H1 (cell line): ENCODE measurements around the gene USB1. TPM values are rescaled to one million over a fixed set of nuclear protein-coding genes. Genes with fewer than 3 reads are reported as not detected.

Experiments used
- CTCF ChIA-PET: fragments of 300-600 bp; sonication (Branson Sonifier 250); formaldehyde crosslinking; loops from one replicate; lab custom pipeline; 2021; ENCODE audit not compliant: partially characterized antibody; lab: Charles Lee
- POLR2A ChIA-PET: fragments of 300-600 bp; sonication (Branson Sonifier 250); formaldehyde crosslinking; loops from one replicate; lab custom pipeline; 2021; ENCODE audit warnings: inconsistent platforms; ENCODE audit not compliant: partially characterized antibody; lab: Charles Lee
- DNase-seq, 2 experiments: peaks; one replicate each; pipeline versions ENCODE4 v3.0.0 to v3.0.0-alpha.2; 2010 to 2022; ENCODE audit warnings: low spot score in 2 of 2, low read depth in 1 of 2, mixed read lengths in 1 of 2
- FAIRE-seq: peaks from 2 replicates; lab custom pipeline; 2011; peaks lifted over from hg19 to GRCh38; lab: Jason Lieb, UNC
- H2AFZ ChIP-seq: 2 replicates; pipeline ENCODE4 v1.8.1; 2012; ENCODE audit warnings: low read length, inconsistent platforms
- H2AK5ac ChIP-seq: 2 replicates; pipeline ENCODE4 v1.6.1; 2013; ENCODE audit warnings: low read depth, low read length
- H2BK120ac ChIP-seq: replicated peaks from 2 replicates; pipeline ENCODE3; 2013; ENCODE audit warnings: low read depth, low read length, inconsistent platforms
- H2BK12ac ChIP-seq: 2 replicates; pipeline ENCODE4 v1.6.1; 2013; ENCODE audit warnings: low read depth, low read length
- H2BK15ac ChIP-seq: 2 replicates; pipeline ENCODE4 v1.6.1; 2013; ENCODE audit warnings: low read length
- H2BK20ac ChIP-seq: 2 replicates; pipeline ENCODE4 v1.6.1; 2013; ENCODE audit warnings: low read length
- H2BK5ac ChIP-seq: 2 replicates; pipeline ENCODE4 v1.6.1; 2013; ENCODE audit warnings: low read depth, low read length
- H3K14ac ChIP-seq: 2 replicates; pipeline ENCODE4 v1.6.1; 2013; ENCODE audit warnings: inconsistent platforms; ENCODE audit not compliant: insufficient read length
- H3K18ac ChIP-seq: 2 replicates; pipeline ENCODE4 v1.6.1; 2013; ENCODE audit warnings: low read length; ENCODE audit errors: extremely low read depth
- H3K23ac ChIP-seq: 2 replicates; pipeline ENCODE4 v1.6.1; 2013; ENCODE audit warnings: inconsistent platforms; ENCODE audit not compliant: insufficient read length
- H3K23me2 ChIP-seq: 2 replicates; pipeline ENCODE4 v1.6.1; 2013; ENCODE audit warnings: low read depth, low read length
- H3K27ac ChIP-seq: 2 replicates; pipeline ENCODE4 v1.6.1; 2011; ENCODE audit warnings: low read depth, low read length, inconsistent platforms
- H3K27me3 ChIP-seq, 4 experiments: replicated peaks in 1 of 4; 1 replicate in 1 of 4; 2 replicates in 3 of 4; pipeline versions ENCODE4 v1.6.1 to v1.8.1; 2011 to 2013; ENCODE audit warnings: low read length in 3 of 4, mild to moderate bottlenecking in 3 of 4, inconsistent platforms in 2 of 4, mixed read lengths in 2 of 4, moderate library complexity in 1 of 4; ENCODE audit not compliant: control insufficient read depth in 3 of 4, insufficient read depth in 3 of 4; ENCODE audit errors: extremely low read depth in 1 of 4
- H3K36me3 ChIP-seq, 4 experiments: 2 replicates each; pipeline versions ENCODE4 v1.6.1 to v1.8.1; 2011 to 2013; ENCODE audit warnings: mild to moderate bottlenecking in 4 of 4, low read length in 3 of 4, moderate library complexity in 2 of 4, control low read depth in 1 of 4, inconsistent platforms in 1 of 4; ENCODE audit not compliant: insufficient read depth in 4 of 4, control insufficient read depth in 2 of 4
- H3K4ac ChIP-seq: replicated peaks from 2 replicates; pipeline ENCODE3; 2013; ENCODE audit warnings: low read length, low read depth, mixed read lengths, inconsistent platforms; ENCODE audit not compliant: insufficient read length
- H3K4me1 ChIP-seq, 4 experiments: replicated peaks in 1 of 4; 1 replicate in 1 of 4; 2 replicates in 3 of 4; pipeline versions ENCODE4 v1.6.1 to v1.8.1; 2011 to 2013; ENCODE audit warnings: low read length in 3 of 4, inconsistent platforms in 2 of 4, mixed read lengths in 1 of 4; ENCODE audit not compliant: insufficient read depth in 4 of 4, control insufficient read depth in 3 of 4
- H3K4me2 ChIP-seq, 2 experiments: 2 replicates each; pipeline versions ENCODE4 v1.6.1 to v1.8.1; 2011 to 2013; ENCODE audit warnings: low read depth in 2 of 2, low read length in 2 of 2, control low read depth in 1 of 2, inconsistent platforms in 1 of 2, mild to moderate bottlenecking in 1 of 2; ENCODE audit not compliant: insufficient read depth in 1 of 2
- H3K4me3 ChIP-seq, 4 experiments: fragments of 200-600, 300-600 bp in 1 of 4; sonication (generic), shearing (Covaris generic), sonication (Bioruptor Twin) in 1 of 4; 2 replicates each; pipeline versions ENCODE4 v1.5.1 to v1.8.1; 2011 to 2016; ENCODE audit warnings: low read length in 4 of 4, low read depth in 3 of 4, control low read depth in 2 of 4, inconsistent platforms in 2 of 4, mild to moderate bottlenecking in 2 of 4, mixed read lengths in 1 of 4, moderate library complexity in 1 of 4; ENCODE audit not compliant: insufficient read depth in 2 of 4; ENCODE audit errors: extremely low read depth in 1 of 4
- H3K56ac ChIP-seq: replicated peaks from 2 replicates; pipeline ENCODE3; 2013; ENCODE audit warnings: low read depth, mild to moderate bottlenecking, mixed read lengths, low read length, inconsistent platforms; ENCODE audit not compliant: insufficient read length
- H3K79me1 ChIP-seq: 2 replicates; pipeline ENCODE4 v1.6.1; 2013; ENCODE audit warnings: low read depth, low read length, control low read depth
- H3K79me2 ChIP-seq, 2 experiments: 2 replicates each; pipeline versions ENCODE4 v1.6.1 to v1.8.1; 2012 to 2013; ENCODE audit warnings: low read length in 2 of 2, mild to moderate bottlenecking in 2 of 2, inconsistent platforms in 1 of 2; ENCODE audit not compliant: insufficient read depth in 2 of 2, control insufficient read depth in 1 of 2
- H3K9ac ChIP-seq, 4 experiments: replicated peaks in 1 of 4; 1 replicate in 1 of 4; 2 replicates in 3 of 4; pipeline versions ENCODE4 v1.6.1 to v1.8.1; 2011 to 2013; ENCODE audit warnings: low read depth in 3 of 4, low read length in 3 of 4, control low read depth in 2 of 4, mild to moderate bottlenecking in 2 of 4, moderate library complexity in 2 of 4, inconsistent platforms in 1 of 4; ENCODE audit errors: extremely low read depth in 1 of 4
- H3K9me3 ChIP-seq, 2 experiments: 2 replicates each; pipeline versions ENCODE4 v1.6.1 to v1.8.1; 2012 to 2013; ENCODE audit warnings: mild to moderate bottlenecking in 2 of 2, moderate library complexity in 2 of 2, control low read depth in 1 of 2, inconsistent platforms in 1 of 2, low read depth in 1 of 2, low read length in 1 of 2, mixed read lengths in 1 of 2; ENCODE audit not compliant: insufficient read depth in 2 of 2
- H4K20me1 ChIP-seq, 2 experiments: replicated peaks in 1 of 2; 2 replicates each; pipeline versions ENCODE3 to v1.8.1; 2011 to 2013; ENCODE audit warnings: inconsistent platforms in 2 of 2, low read length in 2 of 2, mild to moderate bottlenecking in 1 of 2; ENCODE audit not compliant: insufficient read depth in 2 of 2, control insufficient read depth in 1 of 2
- H4K5ac ChIP-seq: 2 replicates; pipeline ENCODE4 v1.6.1; 2013; ENCODE audit warnings: low read length, low read depth, mixed read lengths, inconsistent platforms; ENCODE audit not compliant: insufficient read length
- H4K8ac ChIP-seq: 2 replicates; pipeline ENCODE4 v1.8.0; 2013; ENCODE audit warnings: mild to moderate bottlenecking, moderate library complexity, low read length, inconsistent platforms; ENCODE audit not compliant: insufficient read depth; ENCODE audit errors: extremely low read depth
- H4K91ac ChIP-seq: replicated peaks from 2 replicates; pipeline ENCODE3; 2013; ENCODE audit warnings: low read length, mixed read lengths, inconsistent platforms; ENCODE audit not compliant: insufficient read length
- CBX8 ChIP-seq: fragments of 300-800, 300-1000 bp; sonication (generic); IDR thresholded peaks from 2 replicates; pipeline ENCODE4 v1.7.1; 2016; ENCODE audit warnings: low read depth, low read length, borderline replicate concordance
- KDM1A ChIP-seq: fragments of 200-600, 300-600 bp; sonication (generic); IDR thresholded peaks from 2 replicates; pipeline ENCODE4 v1.7.1; 2016; ENCODE audit warnings: mild to moderate bottlenecking, low read length, borderline replicate concordance
- KDM5A ChIP-seq: fragments of 200-600 bp; IDR thresholded peaks from 2 replicates; pipeline ENCODE4 v1.7.1; 2012; ENCODE audit warnings: mild to moderate bottlenecking, low read length, inconsistent platforms, mixed read lengths
- MAFK ChIP-seq: IDR thresholded peaks from 2 replicates; pipeline ENCODE4 v1.6.1; 2012; ENCODE audit warnings: low read depth, mild to moderate bottlenecking, improper control_type of control experiment, low read length
- RAD21 ChIP-seq, 2 experiments: IDR thresholded peaks in 1 of 2; conservative IDR thresholded peaks in 1 of 2; 2 replicates each; pipeline ENCODE4 v1.6.1; 2011; ENCODE audit warnings: low read depth in 2 of 2, low read length in 2 of 2, improper control_type of control experiment in 1 of 2, inconsistent platforms in 1 of 2, mild to moderate bottlenecking in 1 of 2, moderate library complexity in 1 of 2
- TEAD4 ChIP-seq: IDR thresholded peaks from 2 replicates; pipeline ENCODE4 v1.6.1; 2012; ENCODE audit warnings: low read depth, low read length, inconsistent platforms, mixed read lengths
- YY1 ChIP-seq: IDR thresholded peaks from 2 replicates; pipeline ENCODE4 v1.6.1; 2011; ENCODE audit warnings: low read depth, mild to moderate bottlenecking, low read length
- WGBS, 2 experiments: shearing (Covaris generic) in 1 of 2; methylation state at CpG; one replicate each; pipeline versions ENCODE4 v1.1.6 to v1.1.7; 2013 to 2015; ENCODE audit warnings: low lambda C conversion rate in 2 of 2, mixed read lengths in 2 of 2, inconsistent platforms in 1 of 2, low coverage in 1 of 2, missing lambda C conversion rate in 1 of 2; ENCODE audit not compliant: insufficient replicate concordance in 2 of 2, insufficient coverage in 1 of 2, insufficient read length in 1 of 2; ENCODE audit errors: extremely low coverage in 1 of 2, missing lambda C conversion rate in 1 of 2; 5-methylcytosine and 5-hydroxymethylcytosine counted together
- polyA plus RNA-seq, 7 experiments: library from polyadenylated mRNA; depleted of rRNA in 3 of 7; stranded (reverse) in 5 of 7; unstranded in 2 of 7; fragments of >200 nt in 5 of 7; fragments of 200-250 nt in 2 of 7; gene quantifications; 1 replicate in 5 of 7; 2 replicates in 1 of 7; 4 replicates in 1 of 7; pipeline versions ENCODE4 v1.2.1 to v1.2.3, GENCODE V29; 2011 to 2013; ENCODE audit warnings: missing spikeins in 2 of 7, mixed read lengths in 2 of 7
- total RNA-seq: library from RNA; stranded (reverse); fragmentation: NEBNext Ultra II Directional; extraction: Animal tissue kit (Norgen Biotek cat#: 25700); gene quantifications from 2 replicates; pipeline ENCODE4 v1.2.1, GENCODE V29; 2021
- TF ChIP-seq, protein P1 (sequence below): IDR thresholded peaks from 2 replicates; pipeline ENCODE4 v1.6.1; 2012; ENCODE audit warnings: inconsistent platforms
- TF ChIP-seq, protein P2 (sequence below), 3 experiments: IDR thresholded peaks; 1 replicate in 2 of 3; 2 replicates in 1 of 3; pipeline versions ENCODE4 v1.5.1 to v1.6.1; 2011; ENCODE audit warnings: low read length in 3 of 3, mild to moderate bottlenecking in 3 of 3, inconsistent platforms in 2 of 3, low read depth in 1 of 3, moderate library complexity in 1 of 3; ENCODE audit not compliant: insufficient read depth in 1 of 3; ENCODE audit errors: control extremely low read depth in 1 of 3

Gene USB1
- total and polyA plus RNA-seq, 2 of the 8 experiments (the other 6 are each of a cell fraction or from before 2014, with no cell fraction given) = 65.4 to 75.9 TPM

DNA sequence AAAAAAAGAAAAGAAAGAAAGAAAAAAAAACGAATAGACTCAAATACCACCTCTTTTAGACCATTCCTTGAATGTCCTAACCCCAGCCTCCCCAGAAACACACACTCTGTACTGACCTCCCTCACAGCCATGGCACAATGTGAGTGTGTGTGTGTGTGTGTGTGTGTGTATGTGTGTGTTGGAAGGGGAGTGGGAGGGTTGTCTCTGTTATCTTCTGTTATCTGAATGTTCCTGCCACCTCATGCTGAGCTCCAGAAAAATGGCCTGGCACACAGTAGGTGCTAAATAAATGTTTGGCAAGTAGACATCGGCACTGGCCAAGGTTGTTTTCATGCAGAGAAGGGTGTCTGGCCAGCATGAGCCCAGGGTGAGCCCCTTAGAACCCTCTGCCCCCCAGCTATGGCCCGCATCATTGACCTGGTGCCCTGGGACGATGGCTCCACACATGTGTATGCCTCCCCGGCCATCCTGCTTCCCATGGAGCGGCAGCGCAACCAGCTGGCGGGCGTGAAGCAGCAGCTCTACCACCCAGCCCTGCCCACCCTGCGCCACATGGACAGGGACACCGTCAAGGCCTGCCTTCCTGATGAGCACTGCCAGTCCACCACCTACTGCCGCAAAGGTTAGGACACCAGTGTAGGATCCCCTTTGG lies 23.7 kb upstream of the USB1 start:
- no peak overlapping the region for H2BK5ac ChIP-seq
- H2AFZ ChIP-seq = no peak overlapping the region
- H3K9me3 ChIP-seq = no peaks in the 10 kb centered on the region
- H3K79me1 ChIP-seq = no peaks in the 10 kb centered on the region
- no peak overlapping the region for H3K56ac ChIP-seq
- no peak for FAIRE-seq
- 84% methylated on average over 11 of the region's 12 CpGs; no CpG with 5 or more reads in 1 of the 2 experiments for WGBS, 2 experiments
- 0 out of 2 replicates have a peak overlapping the region, but pooled peaks have one; percentile 2 for H2BK12ac ChIP-seq
- no peak for DNase-seq
- H3K4me2 ChIP-seq = no peak overlapping the region
- no peak overlapping the region; the same call in 1 of the 2 replicates for H4K8ac ChIP-seq
- H3K14ac ChIP-seq = no peak overlapping the region
- no peak overlapping the region for H2AK5ac ChIP-seq
- no peak overlapping the region for H3K23ac ChIP-seq
- H4K5ac ChIP-seq = no peak overlapping the region
- H3K27ac ChIP-seq = no peak overlapping the region
- no peaks in the 10 kb centered on the region for H3K79me2 ChIP-seq
- no peaks in the 10 kb centered on the region; the same call in 1 of the 2 replicates for H3K23me2 ChIP-seq
- POLR2A ChIA-PET = interaction anchor here (1.6 kb wide), 1 partner anchor 11 kb away, joined by 5 read pairs; no protein-coding TSS in a partner anchor
- H3K4me1 ChIP-seq = no peaks in the 10 kb centered on the region; a peak in 1 of 7 replicates
- CTCF ChIA-PET = interaction anchor here (0.6 to 6.4 kb wide), 20 partner anchors 11 to 984 kb away, joined by 3 to 63 read pairs (median 3); partner anchors contain the start of gene KATNB1
- no peak overlapping the region for H4K91ac ChIP-seq
- no peaks in the 10 kb centered on the region for H3K27me3 ChIP-seq
- H2BK120ac ChIP-seq = no peak overlapping the region
- no peaks in the 10 kb centered on the region for H4K20me1 ChIP-seq
- H3K36me3 ChIP-seq = no peaks in the 10 kb centered on the region
- no peak overlapping the region for H3K9ac ChIP-seq
- no peak overlapping the region for H2BK15ac ChIP-seq
- H3K18ac ChIP-seq = no peak overlapping the region
- H2BK20ac ChIP-seq = no peak overlapping the region
- H3K4me3 ChIP-seq = no peak overlapping the region
- H3K4ac ChIP-seq = no peak overlapping the region
- TF ChIP-seq YY1 (no peak), MAFK (no peak), KDM1A (no peak), TEAD4 (no peak), KDM5A (no peak), CBX8 (no peak), RAD21 (IDR thresholded peaks at IDR 0.05 in 1 of 2, conservative IDR thresholded peaks at IDR 0.05 in 1 of 2; ENCODE audit: low read depth in 2 of 2, low read length in 2 of 2) (peak; percentile 80 to 88)
- TF ChIP-seq, protein P1, sequence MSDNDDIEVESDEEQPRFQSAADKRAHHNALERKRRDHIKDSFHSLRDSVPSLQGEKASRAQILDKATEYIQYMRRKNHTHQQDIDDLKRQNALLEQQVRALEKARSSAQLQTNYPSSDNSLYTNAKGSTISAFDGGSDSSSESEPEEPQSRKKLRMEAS = peak; percentile 47; the same call in 1 of the 2 replicates
- TF ChIP-seq, protein P2, sequence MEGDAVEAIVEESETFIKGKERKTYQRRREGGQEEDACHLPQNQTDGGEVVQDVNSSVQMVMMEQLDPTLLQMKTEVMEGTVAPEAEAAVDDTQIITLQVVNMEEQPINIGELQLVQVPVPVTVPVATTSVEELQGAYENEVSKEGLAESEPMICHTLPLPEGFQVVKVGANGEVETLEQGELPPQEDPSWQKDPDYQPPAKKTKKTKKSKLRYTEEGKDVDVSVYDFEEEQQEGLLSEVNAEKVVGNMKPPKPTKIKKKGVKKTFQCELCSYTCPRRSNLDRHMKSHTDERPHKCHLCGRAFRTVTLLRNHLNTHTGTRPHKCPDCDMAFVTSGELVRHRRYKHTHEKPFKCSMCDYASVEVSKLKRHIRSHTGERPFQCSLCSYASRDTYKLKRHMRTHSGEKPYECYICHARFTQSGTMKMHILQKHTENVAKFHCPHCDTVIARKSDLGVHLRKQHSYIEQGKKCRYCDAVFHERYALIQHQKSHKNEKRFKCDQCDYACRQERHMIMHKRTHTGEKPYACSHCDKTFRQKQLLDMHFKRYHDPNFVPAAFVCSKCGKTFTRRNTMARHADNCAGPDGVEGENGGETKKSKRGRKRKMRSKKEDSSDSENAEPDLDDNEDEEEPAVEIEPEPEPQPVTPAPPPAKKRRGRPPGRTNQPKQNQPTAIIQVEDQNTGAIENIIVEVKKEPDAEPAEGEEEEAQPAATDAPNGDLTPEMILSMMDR (IDR thresholded peaks at IDR 0.05; ENCODE audit: control extremely low read depth in 1 of 3, insufficient read depth in 1 of 3, low read depth in 1 of 3, low read length in 3 of 3) = peak; percentile 60 to 78 (median 69)
